ENCODE results near the gene IRS2. TPM values are rescaled to one million over a fixed set of nuclear protein-coding genes. Genes with fewer than 3 reads are reported as not detected.

IRS2 gene
- total and polyA plus RNA-seq, 2 donors (not counting 3 experiments of a cell fraction or from before 2014, with no cell fraction given): 1.6 to 4.4 TPM

GRCh38 chr13:109819874-109820273 is 33.5 kb upstream of the IRS2 start:
- no peaks in the 10 kb centered on the region for H3K79me2 ChIP-seq (ENCODE audit: control insufficient read depth, insufficient read depth, low read length)
- no peaks in the 10 kb centered on the region for H3K27me3 ChIP-seq (ENCODE audit: control insufficient read depth in 2 of 2, insufficient read depth in 2 of 2, low read length in 2 of 2)
- H3K27ac ChIP-seq (ENCODE audit: insufficient read depth, low read depth, low read length): no peak overlapping the region
- dilution Hi-C loops (cut with MboI; ENCODE audit: extremely low pct_ligation_motif_present, low sequenced_read_pairs) (no loop called here), intact Hi-C loops (cut with micrococcal nuclease) (no loop called here)
- H3K9me3 ChIP-seq (replicated peaks; ENCODE audit: control insufficient read depth, insufficient read depth, low read length): no peaks in the 10 kb centered on the region
- H3K4me3 ChIP-seq (replicated peaks in 1 of 3; ENCODE audit: insufficient read depth in 1 of 3, low read depth in 1 of 3, low read length in 3 of 3): no peak overlapping the region
- no peaks in the 10 kb centered on the region for H4K20me1 ChIP-seq (replicated peaks; ENCODE audit: control insufficient read depth, extremely low read depth, insufficient read depth, low read length)
- ChIA-PET POLR2A (no interaction called here), CTCF (no interaction called here)
- no peaks in the 10 kb centered on the region for H3K9me1 ChIP-seq (replicated peaks; ENCODE audit: control insufficient read depth, extremely low read depth, insufficient read depth, low read length)
- no peaks in the 10 kb centered on the region for H3K36me3 ChIP-seq (ENCODE audit: control insufficient read depth in 2 of 2, extremely low read depth in 1 of 2, insufficient read depth in 2 of 2, low read length in 2 of 2)
- no peak for TF ChIP-seq MYC (IDR thresholded peaks at IDR 0.05; ENCODE audit: low read depth, low read length)
- TF ChIP-seq MAX (IDR thresholded peaks at IDR 0.05; ENCODE audit: insufficient read depth, insufficient read length): no peak
- TF ChIP-seq POLR2AphosphoS5 (IDR thresholded peaks at IDR 0.05; ENCODE audit: insufficient read depth, low read depth, low read length): no peak
- TF ChIP-seq GATA2 (IDR thresholded peaks at IDR 0.05; ENCODE audit: insufficient read depth, insufficient read length, low read depth, low read length): no peak
- TF ChIP-seq POLR2A (IDR thresholded peaks at IDR 0.05; ENCODE audit: low read depth, low read length): no peak
- TF ChIP-seq CTCF (IDR thresholded peaks at IDR 0.05; ENCODE audit: extremely low read depth in 1 of 2, insufficient read depth in 1 of 2, low read depth in 1 of 2, low read length in 2 of 2): no peak
- TF ChIP-seq JUN (IDR thresholded peaks at IDR 0.05; ENCODE audit: borderline replicate concordance, insufficient read depth, insufficient read length, low read depth): no peak
- TF ChIP-seq FOS (IDR thresholded peaks at IDR 0.05; ENCODE audit: borderline replicate concordance, insufficient read depth, low read length): no peak
- no peak for TF ChIP-seq EZH2 (IDR thresholded peaks at IDR 0.05; ENCODE audit: borderline replicate concordance, low read depth, low read length, severe bottlenecking)
- FAIRE-seq: no peak
- H3K4me2 ChIP-seq (ENCODE audit: insufficient read depth, low read length): no peak overlapping the region
- H3K4me1 ChIP-seq (ENCODE audit: control insufficient read depth, extremely low read depth, insufficient read depth, low read length): no peaks in the 10 kb centered on the region
- no TSS peak for BruUV-seq (replicated peaks)
- H3K9ac ChIP-seq (replicated peaks; ENCODE audit: extremely low read depth, insufficient read depth, low read length): no peak overlapping the region
- no peak for DNase-seq (ENCODE audit: low read depth, low spot score)
- no peak overlapping the region for H2AFZ ChIP-seq (ENCODE audit: low read depth, low read length)
